Liver (tissue), 9 donors: ENCODE results near the gene PAX5. TPM values are rescaled to one million over a fixed set of nuclear protein-coding genes. Genes with fewer than 3 reads are reported as not detected.

Experiments
- DNase-seq: peaks from one replicate; pipeline ENCODE4 v3.0.0-alpha.2; 2017; ENCODE audit warnings: low spot score
- H3K27ac ChIP-seq, 2 donors: one replicate each; pipeline ENCODE4 v1.7.0; 2013; ENCODE audit warnings: inconsistent platforms in 2 of 2, low read length in 2 of 2, control low read depth in 1 of 2, low read depth in 1 of 2, mild to moderate bottlenecking in 1 of 2
- H3K27me3 ChIP-seq, 4 donors: one replicate each; pipeline versions ENCODE4 v1.6.1 to v1.7.0; 2013; ENCODE audit warnings: low read length in 3 of 4, inconsistent platforms in 1 of 4, mild to moderate bottlenecking in 1 of 4, moderate library complexity in 1 of 4; ENCODE audit not compliant: control insufficient read depth in 4 of 4, insufficient read depth in 4 of 4
- H3K36me3 ChIP-seq, 4 donors: one replicate each; pipeline versions ENCODE4 v1.6.1 to v1.7.0; 2013; ENCODE audit warnings: low read length in 3 of 4, mild to moderate bottlenecking in 3 of 4, low read depth in 1 of 4, moderate library complexity in 1 of 4; ENCODE audit not compliant: control insufficient read depth in 4 of 4, insufficient read depth in 3 of 4
- H3K4me1 ChIP-seq, 4 donors: one replicate each; pipeline versions ENCODE4 v1.6.1 to v1.7.0; 2013; ENCODE audit warnings: low read length in 3 of 4, mild to moderate bottlenecking in 3 of 4, moderate library complexity in 1 of 4; ENCODE audit not compliant: control insufficient read depth in 4 of 4, insufficient read depth in 4 of 4
- H3K4me3 ChIP-seq, 3 donors: one replicate each; pipeline versions ENCODE4 v1.6.1 to v1.7.0; 2013; ENCODE audit warnings: low read length in 3 of 3, control low read depth in 1 of 3, low read depth in 1 of 3, mild to moderate bottlenecking in 1 of 3
- H3K9ac ChIP-seq, 2 donors: one replicate each; pipeline ENCODE4 v1.7.0; 2013; ENCODE audit warnings: low read length in 2 of 2, mild to moderate bottlenecking in 2 of 2, moderate library complexity in 2 of 2, control low read depth in 1 of 2, low read depth in 1 of 2
- H3K9me3 ChIP-seq, 4 donors: one replicate each; pipeline versions ENCODE4 v1.6.1 to v1.7.0; 2013; ENCODE audit warnings: low read length in 3 of 4; ENCODE audit not compliant: control insufficient read depth in 4 of 4
- ATF3 ChIP-seq: IDR thresholded peaks from 2 replicates; pipeline ENCODE4 v1.6.1; 2016; ENCODE audit warnings: antibody characterized with exemption
- CTCF ChIP-seq: fragments of 150-350 bp; IDR thresholded peaks from 2 replicates; pipeline ENCODE4 v1.5.1; 2017; ENCODE audit warnings: improper control_type of control experiment, low read depth, low read length; ENCODE audit not compliant: missing input control
- EGR1 ChIP-seq, 2 donors: IDR thresholded peaks; 2 replicates each; pipeline ENCODE4 v1.6.1; 2016 to 2018; ENCODE audit warnings: antibody characterized with exemption in 2 of 2, low read depth in 2 of 2
- FOXA1 ChIP-seq: IDR thresholded peaks from 2 replicates; pipeline ENCODE4 v1.6.1; 2016; ENCODE audit warnings: antibody characterized with exemption
- FOXA2 ChIP-seq: IDR thresholded peaks from 2 replicates; pipeline ENCODE4 v1.6.1; 2016; ENCODE audit warnings: antibody characterized with exemption
- GABPA ChIP-seq, 2 donors: IDR thresholded peaks in 1 of 2; conservative IDR thresholded peaks in 1 of 2; 2 replicates each; pipeline ENCODE4 v1.6.1; 2016; ENCODE audit warnings: antibody characterized with exemption in 2 of 2, mild to moderate bottlenecking in 1 of 2, moderate library complexity in 1 of 2
- HNF4A ChIP-seq, 2 donors: conservative IDR thresholded peaks; 2 replicates each; pipeline ENCODE4 v1.6.1; 2016; ENCODE audit warnings: antibody characterized with exemption in 2 of 2, mild to moderate bottlenecking in 2 of 2
- JUND ChIP-seq, 2 donors: IDR thresholded peaks; 2 replicates each; pipeline ENCODE4 v1.6.1; 2016; ENCODE audit warnings: antibody characterized with exemption in 2 of 2
- MAX ChIP-seq: IDR thresholded peaks from 2 replicates; pipeline ENCODE4 v1.6.1; 2016; ENCODE audit warnings: antibody characterized with exemption
- NR2F2 ChIP-seq: IDR thresholded peaks from 2 replicates; pipeline ENCODE4 v1.6.1; 2016; ENCODE audit warnings: antibody characterized with exemption
- RAD21 ChIP-seq, 2 donors: IDR thresholded peaks; 2 replicates each; pipeline ENCODE4 v1.6.1; 2016; ENCODE audit warnings: antibody characterized with exemption in 2 of 2, mild to moderate bottlenecking in 2 of 2
- REST ChIP-seq: IDR thresholded peaks from 2 replicates; pipeline ENCODE4 v1.6.1; 2016; ENCODE audit warnings: antibody characterized with exemption, mild to moderate bottlenecking
- RXRA ChIP-seq, 2 donors: IDR thresholded peaks; 2 replicates each; pipeline ENCODE4 v1.6.1; 2017 to 2018; ENCODE audit warnings: antibody characterized with exemption in 2 of 2, mild to moderate bottlenecking in 1 of 2
- SP1 ChIP-seq: IDR thresholded peaks from 2 replicates; pipeline ENCODE4 v1.6.1; 2018; ENCODE audit warnings: antibody characterized with exemption, mild to moderate bottlenecking
- TAF1 ChIP-seq: conservative IDR thresholded peaks from 2 replicates; pipeline ENCODE4 v1.6.1; 2016; ENCODE audit warnings: antibody characterized with exemption, mild to moderate bottlenecking
- YY1 ChIP-seq: IDR thresholded peaks from 2 replicates; pipeline ENCODE4 v1.6.1; 2016; ENCODE audit warnings: antibody characterized with exemption, mild to moderate bottlenecking
- ZBTB33 ChIP-seq: IDR thresholded peaks from 2 replicates; pipeline ENCODE4 v1.6.1; 2016; ENCODE audit warnings: antibody characterized with exemption
- WGBS: extraction: QIAGEN DNeasy Blood & Tissue Kit; methylation state at CpG from one replicate; pipeline ENCODE4 v1.1.7; 2013; 5-methylcytosine and 5-hydroxymethylcytosine counted together
- polyA plus RNA-seq, 2 donors: library from polyadenylated mRNA; stranded (reverse) in 1 of 2; unstranded in 1 of 2; fragments of 200-250 nt in 1 of 2; fragments of >200 nt in 1 of 2; fragmentation: Nextera tagmentation in 1 of 2; extraction: Ambion mirVana in 1 of 2; gene quantifications; one replicate each; pipeline versions ENCODE4 v1.2.1 to v1.2.3, GENCODE V29; 2013 to 2015
- total RNA-seq, 2 donors: library from RNA; depleted of rRNA; stranded (reverse); fragments of >200 nt; gene quantifications; one replicate each; pipeline ENCODE4 v1.2.3, GENCODE V29; 2014
- donor health status: healthy.
- donor health status: healthy.
- donor health status: healthy.
- donor health status: healthy.
- donor health status: healthy.

PAX5 gene
- total and polyA plus RNA-seq, 4 donors: 0.05 to 2.7 (median 0.11) TPM

- H3K9ac ChIP-seq: no peak overlapping the region
- H3K36me3 ChIP-seq: no peaks in the 10 kb centered on the region
- peaks cover 0 to 4% (median 0%) of the 10 kb centered on the region in 4 donors for H3K27me3 ChIP-seq
- TF ChIP-seq CTCF (no peak), REST (no peak), NR2F2 (no peak), GABPA (IDR thresholded peaks at IDR 0.05 in 1 of 2, conservative IDR thresholded peaks at IDR 0.05 in 1 of 2) (no peak), SP1 (no peak), MAX (no peak), FOXA1 (no peak), FOXA2 (no peak), RXRA (IDR thresholded peaks at IDR 0.05) (no peak), TAF1 (no peak), JUND (IDR thresholded peaks at IDR 0.05) (no peak), EGR1 (IDR thresholded peaks at IDR 0.05; ENCODE audit: low read depth in 2 of 2) (no peak), RAD21 (IDR thresholded peaks at IDR 0.05) (no peak), ATF3 (no peak), HNF4A (conservative IDR thresholded peaks at IDR 0.05) (no peak)
- H3K9me3 ChIP-seq: no peaks in the 10 kb centered on the region
- H3K4me3 ChIP-seq: no peak overlapping the region
- no peak for DNase-seq
- no peaks in the 10 kb centered on the region for H3K4me1 ChIP-seq
- 84% methylated on average over 9 of the region's 9 CpGs for WGBS
- H3K27ac ChIP-seq: no peak overlapping the region
Observed at GRCh38 chr9:36970007-36970888, 63.8 kb downstream of the PAX5 start.

GRCh38 chr9:36969216-36969771, 64.8 kb downstream of the PAX5 start:
- H3K4me1 ChIP-seq: no peaks in the 10 kb centered on the region
- H3K9me3 ChIP-seq: no peaks in the 10 kb centered on the region
- no peaks in the 10 kb centered on the region for H3K27me3 ChIP-seq
- no peak overlapping the region for H3K27ac ChIP-seq
- no peak overlapping the region for H3K4me3 ChIP-seq
- WGBS: 81% methylated on average over 11 of the region's 11 CpGs
- H3K9ac ChIP-seq: no peak overlapping the region
- DNase-seq: no peak
- TF ChIP-seq FOXA1 (no peak), REST (no peak), YY1 (no peak), TAF1 (no peak), ZBTB33 (no peak), NR2F2 (no peak), RXRA (IDR thresholded peaks at IDR 0.05) (no peak), FOXA2 (no peak), SP1 (no peak), RAD21 (IDR thresholded peaks at IDR 0.05) (no peak), MAX (no peak), ATF3 (no peak)
- H3K36me3 ChIP-seq: no peaks in the 10 kb centered on the region
